GM04504 (cell line): Measurements from ENCODE around the gene SMOC1.

Source experiments
- DNase-seq: peaks from one replicate; pipeline ENCODE4 v3.0.0-alpha.2; 2012; ENCODE audit warnings: low read depth

The SMOC1 gene

GRCh38 chr14:69879175-69880043, at the start of gene SMOC1:
Gene SMOC1 (plus strand): TSS chr14:69879416. CDS start chr14:69879679, 263 bp downstream.
- no peak for DNase-seq

GRCh38 chr14:69838881-69839416, 40.3 kb upstream of the SMOC1 start:
- no peak for DNase-seq

GRCh38 chr14:69839661-69840060, 39.6 kb upstream of the SMOC1 start:
- DNase-seq = no peak

- DNase-seq = no peak
Measured at GRCh38 chr14:69841656-69842055, 37.6 kb upstream of the SMOC1 start.

- no peak for DNase-seq
Measured at GRCh38 chr14:69842686-69843420, 36.4 kb upstream of the SMOC1 start.

- DNase-seq = no peak
Measured at GRCh38 chr14:69844171-69844570, 35.0 kb upstream of the SMOC1 start.

GRCh38 chr14:69845050-69845581, 34.1 kb upstream of the SMOC1 start:
- no peak for DNase-seq

- no peak for DNase-seq
Measured at GRCh38 chr14:69845787-69846186, 33.4 kb upstream of the SMOC1 start.

GRCh38 chr14:69848156-69848555, 31.1 kb upstream of the SMOC1 start:
- no peak for DNase-seq

GRCh38 chr14:69848903-69849391, 30.3 kb upstream of the SMOC1 start:
- no peak for DNase-seq

- no peak for DNase-seq
Measured at GRCh38 chr14:69850086-69850735, 29.0 kb upstream of the SMOC1 start.

- no peak for DNase-seq
Measured at GRCh38 chr14:69850736-69851112, 28.5 kb upstream of the SMOC1 start.

GRCh38 chr14:69852531-69853321, 26.5 kb upstream of the SMOC1 start:
- DNase-seq = no peak

- DNase-seq = no peak
Measured at GRCh38 chr14:69853774-69854173, 25.4 kb upstream of the SMOC1 start.

GRCh38 chr14:69854598-69854997, 24.6 kb upstream of the SMOC1 start:
- no peak for DNase-seq

GRCh38 chr14:69855180-69855832, 23.9 kb upstream of the SMOC1 start:
- DNase-seq = no peak

- no peak for DNase-seq
Measured at GRCh38 chr14:69858801-69859200, 20.4 kb upstream of the SMOC1 start.

GRCh38 chr14:69859591-69859990, 19.6 kb upstream of the SMOC1 start:
- DNase-seq = no peak

- no peak for DNase-seq
Measured at GRCh38 chr14:69860221-69860620, 19.0 kb upstream of the SMOC1 start.

- no peak for DNase-seq
Measured at GRCh38 chr14:69861025-69861569, 18.1 kb upstream of the SMOC1 start.
